CD4-positive, alpha-beta T cell (primary cell): ENCODE measurements around the gene ATG10. TPM values are rescaled to one million over a fixed set of nuclear protein-coding genes. Genes with fewer than 3 reads are reported as not detected.

Experiments used
- ATAC-seq: fragments of 200-7000 bp; cut with Tn5 transposase; one replicate; pipeline ENCODE4 v1.10.0; 2022; ENCODE audit warnings: mild to moderate bottlenecking; ENCODE audit not compliant: poor library complexity
- CTCF ChIA-PET: fragments of 350-600 bp; sonication (Branson Sonifier 250); formaldehyde crosslinking; loops from one replicate; lab custom pipeline; 2021; ENCODE audit warnings: antibody characterized with exemption, inconsistent platforms; lab: Charles Lee
- POLR2A ChIA-PET: fragments of 350-600 bp; sonication (Branson Sonifier 250); formaldehyde crosslinking; loops from one replicate; lab custom pipeline; 2021; ENCODE audit warnings: antibody characterized with exemption, inconsistent platforms; lab: Charles Lee
- DNase-seq, 14 experiments: peaks; one replicate each; pipeline ENCODE4 v3.0.0-alpha.2; 2013 to 2020; ENCODE audit warnings: mixed read lengths in 2 of 14
- H3K27ac ChIP-seq, 2 donors: one replicate each; pipeline versions ENCODE4 v1.5.1 to v1.7.0; 2013; ENCODE audit warnings: low read length in 2 of 2, low read depth in 1 of 2, mild to moderate bottlenecking in 1 of 2
- H3K27me3 ChIP-seq, 2 experiments: 1 replicate in 1 of 2; 2 replicates in 1 of 2; pipeline versions ENCODE4 v1.6.1 to v1.7.0; 2013; ENCODE audit warnings: low read length in 2 of 2, control low read depth in 1 of 2, mild to moderate bottlenecking in 1 of 2, moderate library complexity in 1 of 2; ENCODE audit not compliant: insufficient read depth in 2 of 2, control insufficient read depth in 1 of 2
- H3K36me3 ChIP-seq: one replicate; pipeline ENCODE4 v1.6.1; 2013; ENCODE audit warnings: low read length, control low read depth; ENCODE audit not compliant: insufficient read depth
- H3K4me1 ChIP-seq: one replicate; pipeline ENCODE4 v1.6.1; 2013; ENCODE audit warnings: low read length, control low read depth; ENCODE audit not compliant: insufficient read depth
- H3K4me3 ChIP-seq: one replicate; pipeline ENCODE4 v1.5.1; 2013; ENCODE audit warnings: mild to moderate bottlenecking, low read length, moderate library complexity
- H3K9me3 ChIP-seq, 2 experiments: 1 replicate in 1 of 2; 2 replicates in 1 of 2; pipeline versions ENCODE4 v1.6.1 to v1.7.0; 2013; ENCODE audit warnings: low read length in 2 of 2, mild to moderate bottlenecking in 2 of 2, control low read depth in 1 of 2, moderate library complexity in 1 of 2; ENCODE audit not compliant: control insufficient read depth in 1 of 2, insufficient read depth in 1 of 2
- H3K27ac Mint-ChIP-seq: one replicate; pipeline ENCODE4 v1.8.0; 2020; ENCODE audit warnings: mixed read lengths
- H3K27me3 Mint-ChIP-seq: one replicate; pipeline ENCODE4 v1.8.0; 2021; ENCODE audit warnings: mixed read lengths
- H3K36me3 Mint-ChIP-seq: one replicate; pipeline ENCODE4 v1.8.0; 2021; ENCODE audit warnings: low read depth, mixed read lengths
- H3K4me1 Mint-ChIP-seq: one replicate; pipeline ENCODE4 v1.8.0; 2021; ENCODE audit warnings: low read depth, mixed read lengths
- H3K4me3 Mint-ChIP-seq: one replicate; pipeline ENCODE4 v1.8.0; 2020; ENCODE audit warnings: mild to moderate bottlenecking, mixed read lengths
- H3K9me3 Mint-ChIP-seq: one replicate; pipeline ENCODE4 v1.8.0; 2020; ENCODE audit warnings: mixed read lengths
- intact Hi-C, 2 experiments: fragments of 100-400 bp; cut with DNase I in 1 of 2; cut with micrococcal nuclease in 1 of 2; formaldehyde crosslinking; loops; one replicate each; pipeline versions ENCODE4 v1.15.1 to v1.9.0; 2023 to 2025; cut with DNase I, micrococcal nuclease
- total RNA-seq, 174 experiments: library from RNA in 2 of 174; stranded (reverse) in 2 of 174; gene quantifications; one replicate each; pipeline ENCODE4 v1.2.3 and lab custom pipeline; 2021 to 2026
- TF ChIP-seq, protein P1 (sequence below): fragments of 200-600 bp; IDR thresholded peaks from one replicate; pipeline ENCODE4 v1.8.0; 2022; ENCODE audit warnings: antibody characterized with exemption, mild to moderate bottlenecking

Gene ATG10
- total RNA-seq, 2 experiments from 2014 or later, result 4.7 to 5.3 TPM

DNA sequence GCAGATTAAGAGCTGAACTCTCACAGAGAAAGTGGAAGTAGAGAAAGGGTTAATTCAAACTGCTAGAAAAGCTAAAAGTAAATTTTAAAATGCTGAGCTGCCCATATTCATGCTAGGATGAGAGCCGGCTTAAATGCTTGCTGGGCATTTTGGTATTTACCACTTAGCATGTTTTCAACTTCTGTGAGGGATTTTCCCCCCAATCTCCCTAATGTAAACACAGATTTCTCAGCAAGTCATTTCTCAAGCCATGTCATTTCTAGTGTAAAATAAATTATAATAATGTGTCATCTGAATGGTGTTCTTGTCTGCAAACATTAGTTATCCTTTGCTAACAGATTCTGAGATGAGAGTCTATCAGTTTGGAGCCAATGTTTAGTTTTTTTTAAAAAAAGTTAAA is 284.0 kb downstream of the ATG10 start:
- H3K4me3 Mint-ChIP-seq, result no peak overlapping the region
- ChIA-PET CTCF (no interaction called here), POLR2A (interaction anchor here (1.0 kb wide), 1 partner anchor 10 kb away, joined by 4 read pairs; no protein-coding TSS in a partner anchor)
- no peaks in the 10 kb centered on the region for H3K36me3 Mint-ChIP-seq
- intact Hi-C loops, result no loop called here
- Histone ChIP-seq H3K4me1 (no peaks in the 10 kb centered on the region), H3K36me3 (no peaks in the 10 kb centered on the region), H3K27ac (no peak overlapping the region), H3K4me3 (no peak overlapping the region), H3K27me3 (no peaks in the 10 kb centered on the region), H3K9me3 (no peaks in the 10 kb centered on the region)
- H3K27ac Mint-ChIP-seq, result no peak overlapping the region
- DNase-seq, result no peak
- no peaks in the 10 kb centered on the region for H3K27me3 Mint-ChIP-seq
- TF ChIP-seq, protein P1, sequence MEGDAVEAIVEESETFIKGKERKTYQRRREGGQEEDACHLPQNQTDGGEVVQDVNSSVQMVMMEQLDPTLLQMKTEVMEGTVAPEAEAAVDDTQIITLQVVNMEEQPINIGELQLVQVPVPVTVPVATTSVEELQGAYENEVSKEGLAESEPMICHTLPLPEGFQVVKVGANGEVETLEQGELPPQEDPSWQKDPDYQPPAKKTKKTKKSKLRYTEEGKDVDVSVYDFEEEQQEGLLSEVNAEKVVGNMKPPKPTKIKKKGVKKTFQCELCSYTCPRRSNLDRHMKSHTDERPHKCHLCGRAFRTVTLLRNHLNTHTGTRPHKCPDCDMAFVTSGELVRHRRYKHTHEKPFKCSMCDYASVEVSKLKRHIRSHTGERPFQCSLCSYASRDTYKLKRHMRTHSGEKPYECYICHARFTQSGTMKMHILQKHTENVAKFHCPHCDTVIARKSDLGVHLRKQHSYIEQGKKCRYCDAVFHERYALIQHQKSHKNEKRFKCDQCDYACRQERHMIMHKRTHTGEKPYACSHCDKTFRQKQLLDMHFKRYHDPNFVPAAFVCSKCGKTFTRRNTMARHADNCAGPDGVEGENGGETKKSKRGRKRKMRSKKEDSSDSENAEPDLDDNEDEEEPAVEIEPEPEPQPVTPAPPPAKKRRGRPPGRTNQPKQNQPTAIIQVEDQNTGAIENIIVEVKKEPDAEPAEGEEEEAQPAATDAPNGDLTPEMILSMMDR, result no peak
- H3K4me1 Mint-ChIP-seq, result no peaks in the 10 kb centered on the region
- H3K9me3 Mint-ChIP-seq, result no peaks in the 10 kb centered on the region
- no peak for ATAC-seq

- Mint-ChIP-seq H3K9me3 (no peaks in the 10 kb centered on the region), H3K27me3 (no peaks in the 10 kb centered on the region), H3K4me3 (no peak overlapping the region), H3K36me3 (no peaks in the 10 kb centered on the region), H3K4me1 (no peaks in the 10 kb centered on the region), H3K27ac (no peak overlapping the region)
- CTCF ChIA-PET, result no interaction called here
- POLR2A ChIA-PET, result no interaction called here
- H3K9me3 ChIP-seq, result no peaks in the 10 kb centered on the region
- no peaks in the 10 kb centered on the region for H3K36me3 ChIP-seq
- ATAC-seq, result no peak
- TF ChIP-seq, protein P1, result no peak
- no peak overlapping the region for H3K27ac ChIP-seq
- H3K4me3 ChIP-seq, result no peak overlapping the region
- no peak for DNase-seq
- intact Hi-C loops, result no loop called here
- no peaks in the 10 kb centered on the region for H3K27me3 ChIP-seq
- H3K4me1 ChIP-seq, result no peaks in the 10 kb centered on the region
Observed at GRCh38 chr5:82257247-82257646, 285.4 kb downstream of the ATG10 start.

DNA sequence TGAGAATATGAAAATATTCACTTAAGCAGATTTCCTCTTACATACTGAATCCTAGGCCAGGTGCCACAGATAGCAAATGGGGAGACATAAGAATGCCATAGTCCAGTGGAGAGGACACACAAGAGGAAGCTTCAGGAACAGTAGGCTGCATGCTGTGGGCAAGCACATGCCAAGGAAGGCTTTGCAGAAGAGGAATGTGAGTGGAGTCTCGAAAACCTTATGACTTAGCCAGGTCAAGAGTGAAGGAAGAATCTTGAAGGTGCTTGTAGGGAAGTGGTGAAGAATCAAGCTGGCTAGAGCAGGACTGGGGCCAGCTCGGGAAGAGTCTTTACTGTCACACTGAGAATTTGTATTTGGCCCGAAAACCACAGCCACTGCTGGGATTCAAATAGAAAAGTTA is 285.9 kb downstream of the ATG10 start:
- ATAC-seq (no peak), DNase-seq (no peak)
- Histone ChIP-seq H3K9me3 (no peaks in the 10 kb centered on the region), H3K27me3 (no peaks in the 10 kb centered on the region), H3K4me1 (no peaks in the 10 kb centered on the region), H3K4me3 (no peak overlapping the region), H3K27ac (no peak overlapping the region), H3K36me3 (no peaks in the 10 kb centered on the region)
- H3K4me3 Mint-ChIP-seq, result no peak overlapping the region
- CTCF ChIA-PET, result no interaction called here
- H3K27ac Mint-ChIP-seq, result no peak overlapping the region
- H3K9me3 Mint-ChIP-seq, result no peaks in the 10 kb centered on the region
- H3K4me1 Mint-ChIP-seq, result no peaks in the 10 kb centered on the region
- intact Hi-C loops, result no loop called here
- no peaks in the 10 kb centered on the region for H3K36me3 Mint-ChIP-seq
- no peaks in the 10 kb centered on the region for H3K27me3 Mint-ChIP-seq
- TF ChIP-seq, protein P1, result no peak
- POLR2A ChIA-PET, result no interaction called here
